HepG2 (cell line): ENCODE measurements around the gene SLC22A31. TPM values are rescaled to one million over a fixed set of nuclear protein-coding genes. Genes with fewer than 3 reads are reported as not detected.

Experiments used
- ATAC-seq: fragments of 200-7000 bp; cut with Tn5 transposase; 3 replicates; pipeline ENCODE4 v1.9.1; 2020; ENCODE audit warnings: mild to moderate bottlenecking, moderate library complexity
- Bru-seq: library from RNA; stranded (reverse); fragments of 400-500 nt; gene quantifications from one replicate; lab custom pipeline; 2021; lab: Mats Ljungman, UMichigan
- BruChase-seq, 2 experiments: library from RNA; stranded (reverse); fragments of 400-500 nt; gene quantifications; one replicate each; lab custom pipeline; 2021; lab: Mats Ljungman, UMichigan
- BruUV-seq: library from RNA; stranded (reverse); fragments of 400-500 nt; replicated peaks from 2 replicates; lab custom pipeline; 2021; lab: Mats Ljungman, UMichigan
- CTCF ChIA-PET: fragments of 300-600 bp; formaldehyde crosslinking; extraction: SDS; loops from one replicate; lab custom pipeline; 2021; ENCODE audit warnings: low total read pairs, inconsistent platforms, low intra/inter-chr PET ratio; lab: Yijun Ruan, JAX
- POLR2A ChIA-PET: fragments of 350-600 bp; sonication (Branson Sonifier 250); formaldehyde crosslinking; loops from one replicate; lab custom pipeline; 2020; ENCODE audit warnings: antibody characterized with exemption, inconsistent platforms; lab: Yijun Ruan, JAX
- DNase-seq: peaks from one replicate; pipeline ENCODE4 v3.0.0-alpha.2; 2015; ENCODE audit warnings: low spot score
- FAIRE-seq: peaks from 3 replicates; lab custom pipeline; 2011; peaks lifted over from hg19 to GRCh38; lab: Jason Lieb, UNC
- H2AFZ ChIP-seq: one replicate; pipeline ENCODE4 v1.6.1; 2011; ENCODE audit warnings: low read length, inconsistent platforms
- H3K27ac ChIP-seq: fragments of 300-600 bp; 3 replicates; pipeline ENCODE4 v1.8.0; 2011; ENCODE audit warnings: mixed run types, mild to moderate bottlenecking, mixed read lengths, low read length, inconsistent platforms; ENCODE audit not compliant: insufficient read depth; ENCODE audit errors: extremely low read length
- H3K27me3 ChIP-seq, 2 experiments: fragments of 200-600 bp in 1 of 2; 2 replicates in 1 of 2; 3 replicates in 1 of 2; pipeline versions ENCODE4 v1.6.0 to v1.8.0; 2011; ENCODE audit warnings: low read length in 2 of 2, mild to moderate bottlenecking in 2 of 2, moderate library complexity in 2 of 2, inconsistent platforms in 1 of 2; ENCODE audit not compliant: insufficient read depth in 2 of 2, control insufficient read depth in 1 of 2
- H3K36me3 ChIP-seq, 2 experiments: fragments of 200-600 bp in 1 of 2; replicated peaks in 1 of 2; 2 replicates in 1 of 2; 3 replicates in 1 of 2; pipeline versions ENCODE4 v1.5.1 to v1.8.0; 2011; ENCODE audit warnings: low read length in 2 of 2, inconsistent platforms in 1 of 2; ENCODE audit not compliant: insufficient read depth in 2 of 2, control insufficient read depth in 1 of 2
- H3K4me1 ChIP-seq: 2 replicates; pipeline ENCODE4 v1.5.1; 2012; ENCODE audit warnings: low read length, inconsistent platforms; ENCODE audit not compliant: insufficient read depth
- H3K4me2 ChIP-seq: 2 replicates; pipeline ENCODE4 v1.6.0; 2011; ENCODE audit warnings: low read depth, low read length, inconsistent platforms
- H3K4me3 ChIP-seq, 3 experiments: fragments of 200-600 bp in 1 of 3; sonication (generic), shearing (Covaris generic) in 1 of 3; replicated peaks in 1 of 3; 2 replicates each; pipeline ENCODE4 v1.5.1; 2011 to 2016; ENCODE audit warnings: low read length in 3 of 3, inconsistent platforms in 2 of 3, low read depth in 2 of 3, mild to moderate bottlenecking in 2 of 3, control low read depth in 1 of 3, mixed read lengths in 1 of 3; ENCODE audit not compliant: insufficient read depth in 1 of 3
- H3K79me2 ChIP-seq: one replicate; pipeline ENCODE4 v1.6.1; 2011; ENCODE audit warnings: low read length, inconsistent platforms; ENCODE audit not compliant: insufficient read depth
- H3K9ac ChIP-seq: 2 replicates; pipeline ENCODE4 v1.6.0; 2011; ENCODE audit warnings: mild to moderate bottlenecking, low read depth, low read length, inconsistent platforms; ENCODE audit not compliant: insufficient read depth
- H3K9me3 ChIP-seq: 2 replicates; pipeline ENCODE4 v1.5.1; 2012; ENCODE audit warnings: mild to moderate bottlenecking, low read length
- H4K20me1 ChIP-seq: 2 replicates; pipeline ENCODE4 v1.6.0; 2011; ENCODE audit warnings: inconsistent platforms, mild to moderate bottlenecking, low read length, moderate library complexity; ENCODE audit not compliant: insufficient read depth
- AGO2 ChIP-seq: fragments of 200-400 bp; formaldehyde crosslinking; optimal IDR thresholded peaks from 2 replicates; pipeline ENCODE3; 2017; ENCODE audit warnings: mild to moderate bottlenecking, low read depth, low read length, moderate library complexity
- MXI1 ChIP-seq: IDR thresholded peaks from 3 replicates; pipeline ENCODE4 v1.6.1; 2012; ENCODE audit warnings: low read depth, low read length, inconsistent platforms, borderline replicate concordance
- POLR2G ChIP-seq: fragments of 200-400 bp; formaldehyde crosslinking; IDR thresholded peaks from 2 replicates; pipeline ENCODE4 v1.6.1; 2018; ENCODE audit warnings: mild to moderate bottlenecking, low read depth, low read length, moderate library complexity
- RFXANK ChIP-seq: IDR thresholded peaks from 2 replicates; pipeline ENCODE4 v1.6.1; 2016
- TRIM24 ChIP-seq: sonication (generic); formaldehyde crosslinking; IDR thresholded peaks from 2 replicates; pipeline ENCODE4 v1.8.0; 2022; ENCODE audit warnings: mild to moderate bottlenecking, missing genetic modification reagents
- XRCC5 ChIP-seq: fragments of 200-400 bp; formaldehyde crosslinking; optimal IDR thresholded peaks from 2 replicates; pipeline ENCODE3; 2017; ENCODE audit warnings: mild to moderate bottlenecking, low read length
- ZNF24 ChIP-seq: fragments of 450-650 bp; IDR thresholded peaks from 2 replicates; pipeline ENCODE4 v1.6.1; 2017; ENCODE audit warnings: antibody characterized with exemption, mild to moderate bottlenecking
- ZNF274 ChIP-seq: sonication (generic); formaldehyde crosslinking; IDR thresholded peaks from 2 replicates; pipeline ENCODE4 v1.5.1; 2020; ENCODE audit warnings: mild to moderate bottlenecking, missing genetic modification reagents
- ZNF3 ChIP-seq: IDR thresholded peaks from 2 replicates; pipeline ENCODE4 v1.7.0; 2017; ENCODE audit warnings: inconsistent platforms
- ZNF569 ChIP-seq: sonication (generic); formaldehyde crosslinking; IDR thresholded peaks from 2 replicates; pipeline ENCODE4 v1.5.0; 2020; ENCODE audit warnings: mild to moderate bottlenecking, missing genetic modification reagents, moderate library complexity, borderline replicate concordance
- ZNF614 ChIP-seq: IDR thresholded peaks from 2 replicates; pipeline ENCODE4 v1.6.1; 2018; ENCODE audit warnings: missing biosample characterization, missing genetic modification reagents, inconsistent platforms, borderline replicate concordance
- ZSCAN25 ChIP-seq: sonication (generic); formaldehyde crosslinking; IDR thresholded peaks from 2 replicates; pipeline ENCODE4 v1.8.0; 2022; ENCODE audit warnings: mild to moderate bottlenecking, missing genetic modification reagents
- WGBS: methylation state at CpG from one replicate; pipeline ENCODE4 v1.1.6; 2017; ENCODE audit warnings: low lambda C conversion rate; 5-methylcytosine and 5-hydroxymethylcytosine counted together
- in situ Hi-C: cut with HindIII; loops from 2 replicates; pipeline ENCODE4 v1.10.0; 2017; ENCODE audit warnings: low pct_unique_long_range_greater_than_20kb; ENCODE audit not compliant: extremely low pct_ligation_motif_present
- intact Hi-C: fragments of 100-400 bp; cut with micrococcal nuclease; formaldehyde crosslinking; loops from one replicate; pipeline ENCODE4 v1.10.0; 2022; ENCODE audit not compliant: unreplicated experiment
- long read RNA-seq, 2 experiments: library from RNA in 1 of 2; library from polyadenylated mRNA in 1 of 2; stranded (forward) in 1 of 2; unstranded in 1 of 2; transcript quantifications; one replicate each; pipeline ENCODE4 v2.0.0, GENCODE V29; 2019 to 2022
- polyA minus RNA-seq, 3 experiments: library from RNA; depleted of rRNA, polyadenylated mRNA; stranded (reverse); fragments of >200 nt; gene quantifications; 2 replicates each; pipeline ENCODE4 v1.2.3, GENCODE V29; 2011; ENCODE audit warnings: low replicate concordance in 1 of 3
- polyA plus RNA-seq, 8 experiments: library from polyadenylated mRNA; depleted of rRNA in 3 of 8; stranded (reverse) in 7 of 8; unstranded in 1 of 8; fragments of >200 nt; fragmentation: Illumina TruSeq in 4 of 8; extraction: Trizol in 4 of 8; gene quantifications; 2 replicates each; pipeline versions ENCODE4 v1.2.1 to v1.2.3, GENCODE V29; 2011 to 2016; ENCODE audit warnings: low read depth in 4 of 8, missing spikeins in 1 of 8, mixed read lengths in 1 of 8; ENCODE audit not compliant: insufficient read depth in 1 of 8
- total RNA-seq, 5 experiments: library from RNA; depleted of rRNA; stranded (reverse); fragments of >200 nt; fragmentation: Illumina TruSeq; extraction: Trizol; gene quantifications; 2 replicates each; pipeline ENCODE4 v1.2.3, GENCODE V29; 2016; ENCODE audit warnings: low read depth in 1 of 5
- TF ChIP-seq, protein P1 (sequence below): sonication (generic); formaldehyde crosslinking; IDR thresholded peaks from 2 replicates; pipeline ENCODE4 v1.8.0; 2022; ENCODE audit warnings: missing genetic modification reagents, mild to moderate bottlenecking, moderate library complexity, borderline replicate concordance
- TF ChIP-seq, protein P2 (sequence below): sonication (generic); formaldehyde crosslinking; IDR thresholded peaks from 2 replicates; pipeline ENCODE4 v1.9.0; 2022; ENCODE audit warnings: missing genetic modification reagents, mild to moderate bottlenecking, borderline replicate concordance

The SLC22A31 gene
- total RNA-seq (2016; rRNA removed; fragmentation: Illumina TruSeq; extraction: Trizol) (20.6 and 83.3 TPM in 2 replicates), polyA plus RNA-seq (2011; rRNA removed) (67.3 and 98.2 TPM in 2 replicates), polyA minus RNA-seq (2011; rRNA and poly(A)+ RNA removed; ENCODE audit: low replicate concordance) (51.6 TPM in 1 of 2 replicates, not detected in the other), Bru-seq, nascent RNA (percentile 91 among the genes with signal in this experiment), BruChase-seq, experiment 1, labeled RNA remaining after a 6-hour chase (percentile 96 among the genes with signal in this experiment), BruChase-seq, experiment 2, labeled RNA remaining after a 2-hour chase (percentile 93 among the genes with signal in this experiment)
- 22.4 and 22.9 TPM in 2 replicates for total RNA-seq (2016; cell fraction: cytosol; rRNA removed; fragmentation: Illumina TruSeq; extraction: Trizol; ENCODE audit: low read depth)
- total RNA-seq (2016; cell fraction: insoluble cytoplasmic fraction; rRNA removed; fragmentation: Illumina TruSeq; extraction: Trizol), result 17.9 and 83.9 TPM in 2 replicates
- total RNA-seq (2016; cell fraction: membrane; rRNA removed; fragmentation: Illumina TruSeq; extraction: Trizol), result 38.1 and 39.2 TPM in 2 replicates
- total RNA-seq (2016; cell fraction: nucleus; rRNA removed; fragmentation: Illumina TruSeq; extraction: Trizol), result 88.9 and 114 TPM in 2 replicates
- 27.2 and 52.1 TPM in 2 replicates for polyA plus RNA-seq (2011; cell fraction: cytosol; rRNA removed)
- polyA plus RNA-seq (2011; cell fraction: nucleus; rRNA removed), result 1,312 and 1,533 TPM in 2 replicates
- polyA plus RNA-seq (2012), result 45.8 and 48.2 TPM in 2 replicates
- polyA plus RNA-seq (2016; cell fraction: cytosol; fragmentation: Illumina TruSeq; extraction: Trizol; ENCODE audit: low read depth), result 27.4 and 28.3 TPM in 2 replicates
- polyA plus RNA-seq (2016; cell fraction: insoluble cytoplasmic fraction; fragmentation: Illumina TruSeq; extraction: Trizol; ENCODE audit: low read depth), result 23.8 and 26.1 TPM in 2 replicates
- 29.3 and 31.7 TPM in 2 replicates for polyA plus RNA-seq (2016; cell fraction: membrane; fragmentation: Illumina TruSeq; extraction: Trizol; ENCODE audit: low read depth)
- 322 and 325 TPM in 2 replicates for polyA plus RNA-seq (2016; cell fraction: nucleus; fragmentation: Illumina TruSeq; extraction: Trizol; ENCODE audit: insufficient read depth, low read depth)
- 17.1 and 21.0 TPM in 2 replicates for polyA minus RNA-seq (2011; cell fraction: cytosol; rRNA and poly(A)+ RNA removed)
- 89.4 and 90.8 TPM in 2 replicates for polyA minus RNA-seq (2011; cell fraction: nucleus; rRNA and poly(A)+ RNA removed)
- long read RNA-seq, experiment 1, partial matches to known transcripts, result 22 of 95 reads
- long read RNA-seq, experiment 1, other reads (novel, unspliced or antisense), result 70 of 95 reads
- long read RNA-seq, experiment 2, transcript SLC22A31-206 (8 exons, 1,860 nt), result major isoform, 8 of 228 reads
- long read RNA-seq, experiment 2, partial matches to known transcripts, result 52 of 228 reads
- long read RNA-seq, experiment 2, other reads (novel, unspliced or antisense), result 166 of 228 reads

DNA sequence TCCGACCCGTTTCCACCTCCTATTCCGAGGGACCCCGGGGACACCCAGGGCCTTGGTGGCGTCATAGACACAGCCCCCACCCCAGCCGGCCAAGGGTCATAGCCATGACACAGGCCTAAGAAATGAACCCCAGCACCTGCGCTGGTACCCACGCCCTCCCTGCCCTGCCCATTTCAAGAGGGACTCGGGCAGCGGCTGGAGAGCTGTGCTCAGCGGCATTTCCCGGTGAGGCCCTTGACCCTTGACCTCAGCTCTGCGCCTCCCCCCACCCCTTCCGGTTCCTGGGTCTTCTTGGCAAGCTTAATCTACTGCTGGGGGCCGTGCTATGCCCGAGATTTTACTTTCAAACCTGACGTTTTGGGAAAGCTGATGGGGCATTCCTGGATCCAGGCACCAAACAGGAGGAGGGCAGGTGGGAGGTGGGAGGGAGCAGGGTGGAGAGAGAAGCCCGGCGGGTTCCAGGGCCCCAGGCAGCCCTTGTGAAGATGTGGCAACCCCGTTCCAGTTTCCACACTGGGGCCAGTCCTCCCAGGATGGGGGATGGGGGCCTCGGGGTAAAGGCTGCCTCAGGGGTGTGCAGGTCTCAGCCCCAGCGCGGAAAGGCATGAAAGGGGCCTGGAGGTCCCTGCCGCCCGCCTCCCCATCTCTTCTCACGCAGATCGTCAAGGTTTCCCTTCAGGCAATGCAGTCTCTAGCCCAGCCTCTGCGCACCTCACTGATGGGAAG is at the start of gene SLC22A31:
Gene SLC22A31 (minus strand): TSS at position 414 of the 726 bp plus-strand sequence. CDS start 36 bp downstream, at position 378.
- in situ Hi-C loops (no loop called here), intact Hi-C loops (loop anchor here (2.0 kb wide), 1 partner anchor 15 kb away; no protein-coding TSS in a partner anchor)
- Histone ChIP-seq H3K9me3 (no peaks in the 10 kb centered on the region), H3K9ac (peak within 1 kb of the TSS; percentile 92), H3K27me3 (no peaks in the 10 kb centered on the region; a peak in 1 of 5 replicates), H3K4me3 (peak within 1 kb of the TSS; percentile 62 to 99 (median 92)), H4K20me1 (no peaks in the 10 kb centered on the region), H3K36me3 (peaks cover 0 to 3% of the 10 kb centered on the region in 2 experiments; a peak in 1 of 5 replicates), H2AFZ (no peak within 1 kb of the TSS), H3K27ac (peak within 1 kb of the TSS; percentile 82), H3K4me1 (peaks cover 37% of the 10 kb centered on the region), H3K79me2 (peaks cover 19% of the 10 kb centered on the region), H3K4me2 (peak within 1 kb of the TSS; percentile 98)
- POLR2A ChIA-PET, result interaction anchor here (0.7 to 4.2 kb wide), 11 partner anchors 8 to 416 kb away, joined by 3 to 44 read pairs (median 5); partner anchors contain the start of genes CDH15 and ZNF778
- CTCF ChIA-PET, result no interaction called here
- TSS peak; percentile 55 for BruUV-seq
- FAIRE-seq (peak; percentile 52), ATAC-seq (peak; percentile 23), DNase-seq (peak; percentile 70)
- 2% methylated on average over 23 of the region's 28 CpGs for WGBS
- TF ChIP-seq MXI1 (peak; percentile 29; the same call in 1 of the 3 replicates), AGO2 (peak; percentile 36), ZNF24 (no peak), ZNF3 (no peak), ZNF569 (CRISPR knock-in tag) (0 out of 2 replicates have a peak, but pooled peaks have one; percentile 89), RFXANK (CRISPR knock-in tag) (no peak), TRIM24 (CRISPR knock-in tag) (no peak), ZNF614 (CRISPR knock-in tag) (no peak), XRCC5 (no peak), ZSCAN25 (CRISPR knock-in tag) (peak; percentile 48; the same call in 1 of the 2 replicates), POLR2G (peak; percentile 68), ZNF274 (0 out of 2 replicates have a peak, but pooled peaks have one; percentile 5)
- TF ChIP-seq, protein P1, sequence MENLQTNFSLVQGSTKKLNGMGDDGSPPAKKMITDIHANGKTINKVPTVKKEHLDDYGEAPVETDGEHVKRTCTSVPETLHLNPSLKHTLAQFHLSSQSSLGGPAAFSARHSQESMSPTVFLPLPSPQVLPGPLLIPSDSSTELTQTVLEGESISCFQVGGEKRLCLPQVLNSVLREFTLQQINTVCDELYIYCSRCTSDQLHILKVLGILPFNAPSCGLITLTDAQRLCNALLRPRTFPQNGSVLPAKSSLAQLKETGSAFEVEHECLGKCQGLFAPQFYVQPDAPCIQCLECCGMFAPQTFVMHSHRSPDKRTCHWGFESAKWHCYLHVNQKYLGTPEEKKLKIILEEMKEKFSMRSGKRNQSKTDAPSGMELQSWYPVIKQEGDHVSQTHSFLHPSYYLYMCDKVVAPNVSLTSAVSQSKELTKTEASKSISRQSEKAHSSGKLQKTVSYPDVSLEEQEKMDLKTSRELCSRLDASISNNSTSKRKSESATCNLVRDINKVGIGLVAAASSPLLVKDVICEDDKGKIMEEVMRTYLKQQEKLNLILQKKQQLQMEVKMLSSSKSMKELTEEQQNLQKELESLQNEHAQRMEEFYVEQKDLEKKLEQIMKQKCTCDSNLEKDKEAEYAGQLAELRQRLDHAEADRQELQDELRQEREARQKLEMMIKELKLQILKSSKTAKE (CRISPR knock-in tag), result no peak
- TF ChIP-seq, protein P2, sequence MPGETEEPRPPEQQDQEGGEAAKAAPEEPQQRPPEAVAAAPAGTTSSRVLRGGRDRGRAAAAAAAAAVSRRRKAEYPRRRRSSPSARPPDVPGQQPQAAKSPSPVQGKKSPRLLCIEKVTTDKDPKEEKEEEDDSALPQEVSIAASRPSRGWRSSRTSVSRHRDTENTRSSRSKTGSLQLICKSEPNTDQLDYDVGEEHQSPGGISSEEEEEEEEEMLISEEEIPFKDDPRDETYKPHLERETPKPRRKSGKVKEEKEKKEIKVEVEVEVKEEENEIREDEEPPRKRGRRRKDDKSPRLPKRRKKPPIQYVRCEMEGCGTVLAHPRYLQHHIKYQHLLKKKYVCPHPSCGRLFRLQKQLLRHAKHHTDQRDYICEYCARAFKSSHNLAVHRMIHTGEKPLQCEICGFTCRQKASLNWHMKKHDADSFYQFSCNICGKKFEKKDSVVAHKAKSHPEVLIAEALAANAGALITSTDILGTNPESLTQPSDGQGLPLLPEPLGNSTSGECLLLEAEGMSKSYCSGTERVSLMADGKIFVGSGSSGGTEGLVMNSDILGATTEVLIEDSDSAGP (CRISPR knock-in tag), result peak; percentile 80; the same call in 1 of the 2 replicates
